Measurements from ENCODE around the gene RBP5.

DNA sequence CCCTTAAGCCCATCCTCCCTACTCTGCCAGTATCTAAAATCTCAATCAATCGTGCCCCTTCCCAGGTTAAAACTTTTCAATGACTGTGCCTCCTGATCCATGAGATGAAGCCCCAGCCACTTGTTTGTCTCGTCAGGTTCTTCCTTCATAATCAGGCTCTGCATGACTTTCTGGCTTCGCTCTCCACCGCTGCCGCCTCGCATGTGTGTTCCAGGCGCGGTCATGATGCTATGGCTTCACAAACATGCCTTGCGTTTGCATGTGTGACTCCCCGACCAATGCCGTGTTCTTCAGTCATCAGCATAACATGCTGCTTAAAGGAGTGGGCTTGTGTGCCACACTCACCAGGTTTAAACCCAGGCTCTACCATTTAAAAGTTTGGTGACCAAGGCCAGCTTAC is 14.7 kb downstream of the RBP5 start:
- TF ChIP-seq, protein P1, sequence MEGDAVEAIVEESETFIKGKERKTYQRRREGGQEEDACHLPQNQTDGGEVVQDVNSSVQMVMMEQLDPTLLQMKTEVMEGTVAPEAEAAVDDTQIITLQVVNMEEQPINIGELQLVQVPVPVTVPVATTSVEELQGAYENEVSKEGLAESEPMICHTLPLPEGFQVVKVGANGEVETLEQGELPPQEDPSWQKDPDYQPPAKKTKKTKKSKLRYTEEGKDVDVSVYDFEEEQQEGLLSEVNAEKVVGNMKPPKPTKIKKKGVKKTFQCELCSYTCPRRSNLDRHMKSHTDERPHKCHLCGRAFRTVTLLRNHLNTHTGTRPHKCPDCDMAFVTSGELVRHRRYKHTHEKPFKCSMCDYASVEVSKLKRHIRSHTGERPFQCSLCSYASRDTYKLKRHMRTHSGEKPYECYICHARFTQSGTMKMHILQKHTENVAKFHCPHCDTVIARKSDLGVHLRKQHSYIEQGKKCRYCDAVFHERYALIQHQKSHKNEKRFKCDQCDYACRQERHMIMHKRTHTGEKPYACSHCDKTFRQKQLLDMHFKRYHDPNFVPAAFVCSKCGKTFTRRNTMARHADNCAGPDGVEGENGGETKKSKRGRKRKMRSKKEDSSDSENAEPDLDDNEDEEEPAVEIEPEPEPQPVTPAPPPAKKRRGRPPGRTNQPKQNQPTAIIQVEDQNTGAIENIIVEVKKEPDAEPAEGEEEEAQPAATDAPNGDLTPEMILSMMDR (IDR thresholded peaks at IDR 0.05): no peak
- no peak for TF ChIP-seq EZH2 (IDR thresholded peaks at IDR 0.05; ENCODE audit: borderline replicate concordance, insufficient read depth, low read depth, low read length, poor library complexity, severe bottlenecking)
